HepG2 (cell line): ENCODE data around the gene CCDC183. TPM values are rescaled to one million over a fixed set of nuclear protein-coding genes. Genes with fewer than 3 reads are reported as not detected.

Source experiments
- CEBPB ChIP-seq: IDR thresholded peaks from 2 replicates; pipeline ENCODE4 v1.6.1; 2011; ENCODE audit warnings: low read depth, low read length, improper control_type of control experiment, borderline replicate concordance
- DMAP1 ChIP-seq: IDR thresholded peaks from 2 replicates; pipeline ENCODE4 v1.6.1; 2016
- DR1 ChIP-seq: sonication (generic); formaldehyde crosslinking; IDR thresholded peaks from 2 replicates; pipeline ENCODE4 v1.8.0; 2021; ENCODE audit warnings: mild to moderate bottlenecking, missing genetic modification reagents, inconsistent platforms
- HNRNPH1 ChIP-seq: fragments of 200-400 bp; formaldehyde crosslinking; optimal IDR thresholded peaks from 2 replicates; pipeline ENCODE3; 2017; ENCODE audit warnings: mild to moderate bottlenecking, low read depth, low read length
- IKZF1 ChIP-seq: fragments of 450-650 bp; IDR thresholded peaks from 2 replicates; pipeline ENCODE4 v1.7.1; 2016
- KDM6A ChIP-seq: IDR thresholded peaks from 2 replicates; pipeline ENCODE4 v1.6.1; 2016; ENCODE audit warnings: low read depth
- MBD4 ChIP-seq: IDR thresholded peaks from 2 replicates; pipeline ENCODE4 v1.6.1; 2012; ENCODE audit warnings: low read length, inconsistent platforms, borderline replicate concordance
- POLR2G ChIP-seq: fragments of 200-400 bp; formaldehyde crosslinking; IDR thresholded peaks from 2 replicates; pipeline ENCODE4 v1.6.1; 2018; ENCODE audit warnings: mild to moderate bottlenecking, low read depth, low read length, moderate library complexity
- REPIN1 ChIP-seq: sonication (generic); formaldehyde crosslinking; IDR thresholded peaks from 2 replicates; pipeline ENCODE4 v1.8.0; 2022; ENCODE audit warnings: missing genetic modification reagents, low read depth, mild to moderate bottlenecking, borderline replicate concordance
- RFX3 ChIP-seq: IDR thresholded peaks from 2 replicates; pipeline ENCODE4 v1.6.1; 2016; ENCODE audit warnings: missing biosample characterization, missing genetic modification reagents
- RORA ChIP-seq: sonication (generic); formaldehyde crosslinking; IDR thresholded peaks from 2 replicates; pipeline ENCODE4 v1.5.0; 2020; ENCODE audit warnings: mild to moderate bottlenecking, missing genetic modification reagents, moderate library complexity
- TMF1 ChIP-seq: sonication (generic); formaldehyde crosslinking; IDR thresholded peaks from 2 replicates; pipeline ENCODE4 v1.8.1; 2022; ENCODE audit warnings: low read depth, missing genetic modification reagents
- TOPORS ChIP-seq: sonication (generic); formaldehyde crosslinking; IDR thresholded peaks from 2 replicates; pipeline ENCODE4 v1.8.0; 2023; ENCODE audit warnings: mild to moderate bottlenecking, missing genetic modification reagents
- ZBTB7A ChIP-seq: sonication (generic); formaldehyde crosslinking; IDR thresholded peaks from 2 replicates; pipeline ENCODE4 v1.8.0; 2022; ENCODE audit warnings: mild to moderate bottlenecking, missing genetic modification reagents
- ZNF24 ChIP-seq: fragments of 450-650 bp; IDR thresholded peaks from 2 replicates; pipeline ENCODE4 v1.6.1; 2017; ENCODE audit warnings: antibody characterized with exemption, mild to moderate bottlenecking
- ZNF619 ChIP-seq: sonication (generic); formaldehyde crosslinking; IDR thresholded peaks from 2 replicates; pipeline ENCODE4 v1.4.0; 2020; ENCODE audit warnings: mild to moderate bottlenecking, missing genetic modification reagents
- polyA plus RNA-seq, 8 experiments: library from polyadenylated mRNA; depleted of rRNA in 3 of 8; stranded (reverse) in 7 of 8; unstranded in 1 of 8; fragments of >200 nt; fragmentation: Illumina TruSeq in 4 of 8; extraction: Trizol in 4 of 8; gene quantifications; 2 replicates each; pipeline versions ENCODE4 v1.2.1 to v1.2.3, GENCODE V29; 2011 to 2016; ENCODE audit warnings: low read depth in 4 of 8, missing spikeins in 1 of 8, mixed read lengths in 1 of 8; ENCODE audit not compliant: insufficient read depth in 1 of 8
- total RNA-seq, 5 experiments: library from RNA; depleted of rRNA; stranded (reverse); fragments of >200 nt; fragmentation: Illumina TruSeq; extraction: Trizol; gene quantifications; 2 replicates each; pipeline ENCODE4 v1.2.3, GENCODE V29; 2016; ENCODE audit warnings: low read depth in 1 of 5
- TF ChIP-seq, protein P1 (sequence below), 2 experiments: IDR thresholded peaks; 2 replicates each; pipeline ENCODE4 v1.6.1; 2011 to 2012; ENCODE audit warnings: low read length in 2 of 2, borderline replicate concordance in 1 of 2, low read depth in 1 of 2, mild to moderate bottlenecking in 1 of 2, moderate library complexity in 1 of 2
- TF ChIP-seq, protein P2 (sequence below): sonication (generic); formaldehyde crosslinking; IDR thresholded peaks from 2 replicates; pipeline ENCODE4 v1.4.0; 2020; ENCODE audit warnings: low read depth, mild to moderate bottlenecking, missing genetic modification reagents
- TF ChIP-seq, protein P3 (sequence below): sonication (generic); formaldehyde crosslinking; IDR thresholded peaks from 2 replicates; pipeline ENCODE4 v1.4.0; 2020; ENCODE audit warnings: missing genetic modification reagents, mild to moderate bottlenecking, borderline replicate concordance
- TF ChIP-seq, protein P4 (sequence below): sonication (generic); formaldehyde crosslinking; IDR thresholded peaks from 2 replicates; pipeline ENCODE4 v1.8.1; 2023; ENCODE audit warnings: mild to moderate bottlenecking, moderate library complexity, missing genetic modification reagents

The CCDC183 gene
- total and polyA plus RNA-seq, 2 of the 13 experiments (the other 11 are each of a cell fraction or from before 2014, with no cell fraction given): 5.0 to 66.4 TPM

DNA sequence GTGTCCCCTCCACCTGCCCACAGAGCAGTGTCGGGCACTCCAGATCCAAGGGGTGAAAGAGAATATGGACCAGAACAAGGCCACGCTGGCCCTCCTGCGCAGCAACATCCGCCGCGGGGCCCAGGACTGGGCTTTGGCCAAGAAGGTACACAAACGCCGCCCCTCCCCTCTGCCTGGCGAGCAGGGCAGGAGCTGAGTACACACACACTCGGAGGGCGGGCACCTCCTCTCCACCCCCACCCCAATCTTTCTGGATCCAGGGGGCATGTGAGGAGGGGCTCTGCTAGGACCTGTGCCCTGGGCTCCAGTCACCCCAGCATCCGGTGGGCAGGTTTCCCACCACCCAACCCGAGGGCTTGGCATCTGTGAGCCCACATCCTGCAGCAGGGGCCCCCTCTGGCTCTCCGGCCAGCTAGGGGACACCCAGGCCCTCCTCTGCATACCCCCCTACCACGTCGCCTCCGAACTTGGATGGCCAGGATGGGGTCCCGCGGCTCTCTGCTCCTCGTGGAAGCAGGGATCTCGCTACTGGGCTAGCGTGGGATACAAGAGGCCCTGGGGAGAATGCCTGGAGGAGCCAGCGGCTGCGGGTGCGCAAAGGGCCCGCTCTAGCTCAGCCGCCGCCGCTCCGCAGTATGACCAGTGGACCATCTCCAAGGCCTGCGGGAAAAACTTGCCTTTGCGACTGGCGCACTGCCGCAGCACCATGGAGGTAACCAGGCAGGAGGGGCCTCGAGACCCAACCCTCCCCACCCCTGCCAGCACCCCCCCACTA is 3.1 kb downstream of the CCDC183 start (continued):
- TF ChIP-seq, protein P1, sequence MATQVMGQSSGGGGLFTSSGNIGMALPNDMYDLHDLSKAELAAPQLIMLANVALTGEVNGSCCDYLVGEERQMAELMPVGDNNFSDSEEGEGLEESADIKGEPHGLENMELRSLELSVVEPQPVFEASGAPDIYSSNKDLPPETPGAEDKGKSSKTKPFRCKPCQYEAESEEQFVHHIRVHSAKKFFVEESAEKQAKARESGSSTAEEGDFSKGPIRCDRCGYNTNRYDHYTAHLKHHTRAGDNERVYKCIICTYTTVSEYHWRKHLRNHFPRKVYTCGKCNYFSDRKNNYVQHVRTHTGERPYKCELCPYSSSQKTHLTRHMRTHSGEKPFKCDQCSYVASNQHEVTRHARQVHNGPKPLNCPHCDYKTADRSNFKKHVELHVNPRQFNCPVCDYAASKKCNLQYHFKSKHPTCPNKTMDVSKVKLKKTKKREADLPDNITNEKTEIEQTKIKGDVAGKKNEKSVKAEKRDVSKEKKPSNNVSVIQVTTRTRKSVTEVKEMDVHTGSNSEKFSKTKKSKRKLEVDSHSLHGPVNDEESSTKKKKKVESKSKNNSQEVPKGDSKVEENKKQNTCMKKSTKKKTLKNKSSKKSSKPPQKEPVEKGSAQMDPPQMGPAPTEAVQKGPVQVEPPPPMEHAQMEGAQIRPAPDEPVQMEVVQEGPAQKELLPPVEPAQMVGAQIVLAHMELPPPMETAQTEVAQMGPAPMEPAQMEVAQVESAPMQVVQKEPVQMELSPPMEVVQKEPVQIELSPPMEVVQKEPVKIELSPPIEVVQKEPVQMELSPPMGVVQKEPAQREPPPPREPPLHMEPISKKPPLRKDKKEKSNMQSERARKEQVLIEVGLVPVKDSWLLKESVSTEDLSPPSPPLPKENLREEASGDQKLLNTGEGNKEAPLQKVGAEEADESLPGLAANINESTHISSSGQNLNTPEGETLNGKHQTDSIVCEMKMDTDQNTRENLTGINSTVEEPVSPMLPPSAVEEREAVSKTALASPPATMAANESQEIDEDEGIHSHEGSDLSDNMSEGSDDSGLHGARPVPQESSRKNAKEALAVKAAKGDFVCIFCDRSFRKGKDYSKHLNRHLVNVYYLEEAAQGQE (IDR thresholded peaks at IDR 0.05; ENCODE audit: borderline replicate concordance in 1 of 2, low read depth in 1 of 2, low read length in 2 of 2): no peak
- TF ChIP-seq REPIN1 (CRISPR knock-in tag): peak; percentile 47; the same call in 1 of the 2 replicates
- no peak for TF ChIP-seq ZNF619 (CRISPR knock-in tag)
- TF ChIP-seq, protein P2, sequence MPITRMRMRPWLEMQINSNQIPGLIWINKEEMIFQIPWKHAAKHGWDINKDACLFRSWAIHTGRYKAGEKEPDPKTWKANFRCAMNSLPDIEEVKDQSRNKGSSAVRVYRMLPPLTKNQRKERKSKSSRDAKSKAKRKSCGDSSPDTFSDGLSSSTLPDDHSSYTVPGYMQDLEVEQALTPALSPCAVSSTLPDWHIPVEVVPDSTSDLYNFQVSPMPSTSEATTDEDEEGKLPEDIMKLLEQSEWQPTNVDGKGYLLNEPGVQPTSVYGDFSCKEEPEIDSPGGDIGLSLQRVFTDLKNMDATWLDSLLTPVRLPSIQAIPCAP: no peak
- TF ChIP-seq, protein P3, sequence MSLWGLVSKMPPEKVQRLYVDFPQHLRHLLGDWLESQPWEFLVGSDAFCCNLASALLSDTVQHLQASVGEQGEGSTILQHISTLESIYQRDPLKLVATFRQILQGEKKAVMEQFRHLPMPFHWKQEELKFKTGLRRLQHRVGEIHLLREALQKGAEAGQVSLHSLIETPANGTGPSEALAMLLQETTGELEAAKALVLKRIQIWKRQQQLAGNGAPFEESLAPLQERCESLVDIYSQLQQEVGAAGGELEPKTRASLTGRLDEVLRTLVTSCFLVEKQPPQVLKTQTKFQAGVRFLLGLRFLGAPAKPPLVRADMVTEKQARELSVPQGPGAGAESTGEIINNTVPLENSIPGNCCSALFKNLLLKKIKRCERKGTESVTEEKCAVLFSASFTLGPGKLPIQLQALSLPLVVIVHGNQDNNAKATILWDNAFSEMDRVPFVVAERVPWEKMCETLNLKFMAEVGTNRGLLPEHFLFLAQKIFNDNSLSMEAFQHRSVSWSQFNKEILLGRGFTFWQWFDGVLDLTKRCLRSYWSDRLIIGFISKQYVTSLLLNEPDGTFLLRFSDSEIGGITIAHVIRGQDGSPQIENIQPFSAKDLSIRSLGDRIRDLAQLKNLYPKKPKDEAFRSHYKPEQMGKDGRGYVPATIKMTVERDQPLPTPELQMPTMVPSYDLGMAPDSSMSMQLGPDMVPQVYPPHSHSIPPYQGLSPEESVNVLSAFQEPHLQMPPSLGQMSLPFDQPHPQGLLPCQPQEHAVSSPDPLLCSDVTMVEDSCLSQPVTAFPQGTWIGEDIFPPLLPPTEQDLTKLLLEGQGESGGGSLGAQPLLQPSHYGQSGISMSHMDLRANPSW (CRISPR knock-in tag): 0 out of 2 replicates have a peak, but pooled peaks have one; percentile 1
- TF ChIP-seq RFX3 (CRISPR knock-in tag): no peak
- TF ChIP-seq TMF1 (CRISPR knock-in tag): no peak
- peak; percentile 42; the same call in 1 of the 2 replicates for TF ChIP-seq DR1 (CRISPR knock-in tag)
- no peak; the same call in 1 of the 2 replicates for TF ChIP-seq TOPORS (CRISPR knock-in tag)
- TF ChIP-seq MBD4: no peak
- peak; percentile 64 for TF ChIP-seq HNRNPH1
- TF ChIP-seq DMAP1 (CRISPR knock-in tag): peak; percentile 70
- peak; percentile 88 for TF ChIP-seq POLR2G
- no peak for TF ChIP-seq RORA (CRISPR knock-in tag)
- TF ChIP-seq CEBPB: no peak
- TF ChIP-seq KDM6A (CRISPR knock-in tag): 0 out of 2 replicates have a peak, but pooled peaks have one; percentile 28
- TF ChIP-seq, protein P4, sequence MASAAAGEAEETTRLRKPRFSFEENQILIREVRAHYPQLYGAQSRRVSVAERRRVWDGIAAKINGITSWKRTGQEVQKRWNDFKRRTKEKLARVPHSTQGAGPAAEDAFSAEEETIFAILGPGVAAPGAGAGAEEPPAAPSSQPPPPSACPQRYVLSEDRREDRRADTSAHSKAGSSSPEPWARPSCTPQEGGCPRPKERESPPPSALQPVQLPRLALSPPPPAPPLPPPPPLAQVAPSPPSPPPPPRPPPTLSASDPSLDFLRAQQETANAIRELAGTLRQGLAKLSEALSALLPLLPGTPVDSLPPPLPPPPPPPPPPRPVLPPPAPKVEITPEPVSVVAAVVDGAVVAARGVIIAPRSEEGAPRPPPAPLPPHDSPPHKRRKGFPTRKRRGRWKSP (CRISPR knock-in tag): no peak; the same call in 1 of the 2 replicates
- no peak; the same call in none of the 2 replicates for TF ChIP-seq ZBTB7A (CRISPR knock-in tag)
- no peak for TF ChIP-seq ZNF24
- TF ChIP-seq IKZF1: no peak
